ENCODE measurements around the gene COX6A2.
A peak's percentile ranks its signal among the peaks of the same experiment; 100 is the strongest.
"Not testable (repeated sequence)": the region's sequence is repeated elsewhere in the genome, so short reads cannot be mapped to it uniquely, and the experiment has no call there.

COX6A2 gene

GRCh38 chr16:31461921-31462804 is 34.0 kb upstream of the COX6A2 start:
- DNase-seq (ENCODE audit: low read depth in 4 of 4, low spot score in 1 of 4) = no peak

- no peak for DNase-seq (ENCODE audit: low read depth in 4 of 4, low spot score in 1 of 4)
These were observed 33.2 kb upstream of the COX6A2 start for GRCh38 chr16:31461201-31461920.

GRCh38 chr16:31460582-31461002 is 32.4 kb upstream of the COX6A2 start:
- no peak for DNase-seq (ENCODE audit: low read depth in 4 of 4, low spot score in 1 of 4)

- DNase-seq (ENCODE audit: low read depth in 4 of 4, low spot score in 1 of 4) = peak; percentile 99 to 100 (median 100)
These were observed 31.8 kb upstream of the COX6A2 start for GRCh38 chr16:31459687-31460581.

- peak; percentile 84 to 96 (median 91) for DNase-seq (ENCODE audit: low read depth in 4 of 4, low spot score in 1 of 4)
These were observed 30.9 kb upstream of the COX6A2 start, which contains the start of gene ARMC5 for GRCh38 chr16:31458844-31459686. ARMC5 (plus strand) TSS chr16:31459501; CDS start chr16:31459525, 24 bp downstream.

- peak in 2 of 4 experiments; percentile 25 to 39 for DNase-seq (ENCODE audit: low read depth in 4 of 4, low spot score in 1 of 4)
These were observed 30.1 kb upstream of the COX6A2 start for GRCh38 chr16:31458073-31458843.

GRCh38 chr16:31456988-31457360 is 28.8 kb upstream of the COX6A2 start:
- no peak for DNase-seq (ENCODE audit: low read depth in 4 of 4, low spot score in 1 of 4)

- no peak for DNase-seq (ENCODE audit: low read depth in 4 of 4, low spot score in 1 of 4)
These were observed 27.6 kb upstream of the COX6A2 start for GRCh38 chr16:31455601-31456314.

GRCh38 chr16:31453255-31454204 is 25.4 kb upstream of the COX6A2 start:
- DNase-seq (ENCODE audit: low read depth in 4 of 4, low spot score in 1 of 4) = no peak

- DNase-seq (ENCODE audit: low read depth in 4 of 4, low spot score in 1 of 4) = no peak
These were observed 24.5 kb upstream of the COX6A2 start for GRCh38 chr16:31452631-31453106.

- no peak for DNase-seq (ENCODE audit: low read depth in 4 of 4, low spot score in 1 of 4)
These were observed 23.7 kb upstream of the COX6A2 start for GRCh38 chr16:31451681-31452351.

GRCh38 chr16:31451201-31451600 is 23.0 kb upstream of the COX6A2 start:
- no peak for DNase-seq (ENCODE audit: low read depth in 4 of 4, low spot score in 1 of 4)

GRCh38 chr16:31445931-31446330 is 17.8 kb upstream of the COX6A2 start:
- DNase-seq (ENCODE audit: low read depth in 4 of 4, low spot score in 1 of 4) = not testable (repeated sequence)

- DNase-seq (ENCODE audit: low read depth in 4 of 4, low spot score in 1 of 4) = no peak
These were observed 13.8 kb upstream of the COX6A2 start for GRCh38 chr16:31441956-31442355.

- no peak for DNase-seq (ENCODE audit: low read depth in 4 of 4, low spot score in 1 of 4)
These were observed 12.5 kb upstream of the COX6A2 start for GRCh38 chr16:31440516-31441184.

- no peak for DNase-seq (ENCODE audit: low read depth in 4 of 4, low spot score in 1 of 4)
These were observed 11.4 kb upstream of the COX6A2 start for GRCh38 chr16:31439519-31439918.
